Upper lobe of left lung (tissue), 4 donors: ENCODE data around the gene LRRC15.

ENCODE experiments used
- EP300 ChIP-seq, 4 donors: sonication (generic); formaldehyde crosslinking; IDR thresholded peaks; one replicate each; pipeline ENCODE4 v1.5.1; 2017; ENCODE audit warnings: antibody characterized with exemption in 4 of 4, control low read depth in 2 of 4
- POLR2A ChIP-seq, 4 donors: fragments of 450-650 bp; IDR thresholded peaks; one replicate each; pipeline ENCODE4 v1.5.1; 2016 to 2017; ENCODE audit warnings: antibody characterized with exemption in 4 of 4, mild to moderate bottlenecking in 2 of 4
- POLR2AphosphoS5 ChIP-seq, 2 donors: sonication (generic); formaldehyde crosslinking; IDR thresholded peaks; one replicate each; pipeline ENCODE4 v1.5.1; 2017; ENCODE audit warnings: antibody characterized with exemption in 2 of 2
- TF ChIP-seq, protein P1 (sequence below), 6 experiments: fragments of 450-650 bp in 4 of 6; fragments of 200-600 bp in 2 of 6; sonication (generic) in 2 of 6; IDR thresholded peaks; one replicate each; pipeline ENCODE4 v1.5.1; 2016 to 2019; ENCODE audit warnings: antibody characterized with exemption in 6 of 6

DNA sequence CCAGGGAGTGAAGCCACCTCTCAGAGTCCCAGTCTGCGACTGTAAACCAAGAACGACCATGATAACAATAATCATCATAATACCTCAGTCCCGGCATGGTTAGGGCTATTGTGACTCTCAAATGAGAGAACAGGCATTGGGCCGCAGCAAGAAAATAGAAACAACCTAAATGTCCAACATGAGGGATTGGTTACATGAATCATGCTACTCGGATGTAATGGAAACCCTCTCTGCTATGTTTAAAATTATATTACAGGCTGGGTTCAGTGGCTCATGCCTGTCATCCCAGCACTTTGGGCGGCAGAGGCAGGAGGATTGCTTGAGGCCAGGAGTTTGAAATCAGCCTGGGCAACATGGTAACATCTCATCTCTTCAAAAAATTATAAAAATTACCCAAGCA lies 21.2 kb downstream of the LRRC15 start:
- TF ChIP-seq, protein P1, sequence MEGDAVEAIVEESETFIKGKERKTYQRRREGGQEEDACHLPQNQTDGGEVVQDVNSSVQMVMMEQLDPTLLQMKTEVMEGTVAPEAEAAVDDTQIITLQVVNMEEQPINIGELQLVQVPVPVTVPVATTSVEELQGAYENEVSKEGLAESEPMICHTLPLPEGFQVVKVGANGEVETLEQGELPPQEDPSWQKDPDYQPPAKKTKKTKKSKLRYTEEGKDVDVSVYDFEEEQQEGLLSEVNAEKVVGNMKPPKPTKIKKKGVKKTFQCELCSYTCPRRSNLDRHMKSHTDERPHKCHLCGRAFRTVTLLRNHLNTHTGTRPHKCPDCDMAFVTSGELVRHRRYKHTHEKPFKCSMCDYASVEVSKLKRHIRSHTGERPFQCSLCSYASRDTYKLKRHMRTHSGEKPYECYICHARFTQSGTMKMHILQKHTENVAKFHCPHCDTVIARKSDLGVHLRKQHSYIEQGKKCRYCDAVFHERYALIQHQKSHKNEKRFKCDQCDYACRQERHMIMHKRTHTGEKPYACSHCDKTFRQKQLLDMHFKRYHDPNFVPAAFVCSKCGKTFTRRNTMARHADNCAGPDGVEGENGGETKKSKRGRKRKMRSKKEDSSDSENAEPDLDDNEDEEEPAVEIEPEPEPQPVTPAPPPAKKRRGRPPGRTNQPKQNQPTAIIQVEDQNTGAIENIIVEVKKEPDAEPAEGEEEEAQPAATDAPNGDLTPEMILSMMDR (IDR thresholded peaks at IDR 0.05) = no peak
- TF ChIP-seq POLR2AphosphoS5 (IDR thresholded peaks at IDR 0.05) = no peak
- no peak for TF ChIP-seq POLR2A (IDR thresholded peaks at IDR 0.05)
- no peak for TF ChIP-seq EP300 (IDR thresholded peaks at IDR 0.05)
